ENCODE measurements around the gene BBS2. TPM values are rescaled to one million over a fixed set of nuclear protein-coding genes. Genes with fewer than 3 reads are reported as not detected.

Gene BBS2
- total and polyA plus RNA-seq, 9 of the 15 experiments (the other 6 are each of a cell fraction or from before 2014, with no cell fraction given): 4.2 to 22.7 (median 10.2) TPM

DNA sequence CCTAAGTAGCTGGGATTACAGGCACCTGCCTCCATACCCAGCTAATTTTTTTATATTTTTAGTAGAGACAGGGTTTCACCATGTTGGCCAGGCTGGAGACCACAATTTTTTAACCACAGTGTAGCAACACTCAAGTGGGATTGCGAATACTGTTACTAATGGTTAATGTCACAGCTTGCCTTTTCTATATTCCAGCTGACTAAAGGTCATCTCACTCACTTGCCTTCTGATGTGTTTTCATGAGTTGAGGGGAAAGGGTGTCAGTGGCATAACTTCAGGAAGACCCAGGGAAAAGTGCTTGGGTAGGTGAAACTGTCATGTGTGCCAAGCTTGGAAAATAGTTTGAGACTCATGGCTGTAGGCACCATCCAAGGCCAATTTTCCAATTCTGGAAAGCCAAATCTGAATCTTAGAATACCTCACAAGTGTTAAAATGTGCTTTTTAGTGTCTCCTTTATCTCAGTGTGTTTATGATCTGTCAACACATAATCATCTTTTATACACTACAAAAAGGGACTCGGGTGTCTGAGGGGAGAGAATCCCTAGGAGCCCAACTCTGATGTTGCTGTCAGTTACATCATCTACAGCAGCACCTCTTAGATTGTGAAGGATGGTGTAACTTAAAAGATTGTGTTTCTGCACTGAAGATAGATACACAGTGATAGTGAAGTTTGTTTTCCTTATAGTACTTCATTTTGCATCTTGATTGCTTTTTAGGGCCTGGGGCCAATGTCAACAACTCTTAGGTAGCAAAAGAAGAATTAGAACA lies 41.4 kb downstream of the BBS2 start (continued):
- TF ChIP-seq NR2C2 (CRISPR knock-in tag; IDR thresholded peaks at IDR 0.05): no peak
- peak; percentile 63; the same call in 1 of the 2 replicates for TF ChIP-seq NR2C2 (tag; IDR thresholded peaks at IDR 0.05)
- TF ChIP-seq, protein P1, sequence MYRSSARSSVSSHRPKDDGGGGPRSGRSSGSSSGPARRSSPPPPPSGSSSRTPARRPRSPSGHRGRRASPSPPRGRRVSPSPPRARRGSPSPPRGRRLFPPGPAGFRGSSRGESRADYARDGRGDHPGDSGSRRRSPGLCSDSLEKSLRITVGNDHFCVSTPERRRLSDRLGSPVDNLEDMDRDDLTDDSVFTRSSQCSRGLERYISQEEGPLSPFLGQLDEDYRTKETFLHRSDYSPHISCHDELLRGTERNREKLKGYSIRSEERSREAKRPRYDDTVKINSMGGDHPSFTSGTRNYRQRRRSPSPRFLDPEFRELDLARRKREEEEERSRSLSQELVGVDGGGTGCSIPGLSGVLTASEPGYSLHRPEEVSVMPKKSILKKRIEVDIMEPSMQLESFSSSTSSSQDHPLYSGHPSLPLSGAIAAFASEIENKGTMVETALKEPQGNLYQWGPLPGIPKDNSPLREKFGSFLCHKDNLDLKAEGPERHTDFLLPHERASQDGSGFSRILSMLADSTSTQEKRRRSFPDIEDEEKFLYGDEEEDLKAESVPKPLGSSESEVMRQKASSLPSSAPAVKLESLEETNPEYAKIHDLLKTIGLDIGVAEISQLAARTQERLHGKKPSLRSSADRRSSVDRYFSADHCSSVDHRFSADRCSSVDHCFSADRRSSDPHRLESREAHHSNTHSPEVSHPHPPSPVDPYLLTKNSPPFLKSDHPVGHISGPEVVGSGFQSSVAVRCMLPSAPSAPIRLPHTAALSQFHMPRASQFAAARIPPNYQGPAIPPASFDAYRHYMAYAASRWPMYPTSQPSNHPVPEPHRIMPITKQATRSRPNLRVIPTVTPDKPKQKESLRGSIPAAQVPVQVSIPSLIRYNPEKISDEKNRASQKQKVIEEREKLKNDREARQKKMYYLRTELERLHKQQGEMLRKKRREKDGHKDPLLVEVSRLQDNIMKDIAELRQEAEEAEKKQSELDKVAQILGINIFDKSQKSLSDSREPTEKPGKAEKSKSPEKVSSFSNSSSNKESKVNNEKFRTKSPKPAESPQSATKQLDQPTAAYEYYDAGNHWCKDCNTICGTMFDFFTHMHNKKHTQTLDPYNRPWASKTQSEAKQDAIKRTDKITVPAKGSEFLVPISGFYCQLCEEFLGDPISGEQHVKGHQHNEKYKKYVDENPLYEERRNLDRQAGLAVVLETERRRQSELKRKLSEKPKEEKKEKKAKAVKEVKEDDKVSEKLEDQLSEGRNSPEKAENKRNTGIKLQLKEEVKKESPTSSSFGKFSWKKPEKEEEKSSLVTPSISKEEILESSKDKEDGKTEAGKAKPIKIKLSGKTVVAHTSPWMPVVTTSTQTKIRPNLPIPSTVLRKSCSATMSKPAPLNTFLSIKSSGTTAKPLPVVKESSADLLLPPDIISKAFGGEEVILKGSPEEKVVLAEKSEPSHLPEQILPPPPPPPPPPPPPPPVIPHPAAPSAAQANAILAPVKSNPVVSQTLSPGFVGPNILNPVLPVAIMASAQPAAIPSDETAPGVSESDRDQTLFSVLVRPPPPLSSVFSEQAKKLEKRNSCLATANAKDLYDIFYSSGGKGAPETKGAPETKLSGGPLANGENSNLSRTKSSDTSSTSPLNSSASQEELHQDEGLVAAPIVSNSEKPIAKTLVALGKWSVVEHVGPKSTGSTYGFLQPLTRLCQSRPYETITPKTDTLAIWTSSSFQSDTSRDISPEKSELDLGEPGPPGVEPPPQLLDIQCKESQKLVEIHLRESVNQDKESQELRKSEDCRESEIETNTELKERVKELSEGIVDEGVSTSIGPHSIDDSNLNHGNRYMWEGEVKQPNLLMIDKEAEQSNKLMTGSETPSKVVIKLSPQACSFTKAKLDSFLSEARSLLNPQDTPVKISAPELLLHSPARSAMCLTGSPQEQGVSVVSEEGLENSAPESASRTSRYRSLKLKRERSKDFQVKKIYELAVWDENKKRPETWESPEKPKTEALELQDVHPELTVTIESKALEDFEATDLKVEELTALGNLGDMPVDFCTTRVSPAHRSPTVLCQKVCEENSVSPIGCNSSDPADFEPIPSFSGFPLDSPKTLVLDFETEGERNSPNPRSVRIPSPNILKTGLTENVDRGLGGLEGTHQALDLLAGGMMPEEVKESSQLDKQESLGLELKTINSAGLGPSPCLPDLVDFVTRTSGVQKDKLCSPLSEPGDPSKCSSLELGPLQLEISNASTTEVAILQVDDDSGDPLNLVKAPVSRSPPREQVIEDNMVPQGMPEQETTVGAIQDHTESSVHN (IDR thresholded peaks at IDR 0.05; ENCODE audit: borderline replicate concordance in 1 of 2, low read depth in 1 of 2): 0 out of 4 replicates have a peak, but pooled peaks of 1 of the 2 experiments have one; percentile 18
- no peak for TF ChIP-seq BHLHE40 (IDR thresholded peaks at IDR 0.05; ENCODE audit: low read length)
- no peak for TF ChIP-seq HMG20A (CRISPR knock-in tag; conservative IDR thresholded peaks at IDR 0.05)
- TF ChIP-seq, protein P2, sequence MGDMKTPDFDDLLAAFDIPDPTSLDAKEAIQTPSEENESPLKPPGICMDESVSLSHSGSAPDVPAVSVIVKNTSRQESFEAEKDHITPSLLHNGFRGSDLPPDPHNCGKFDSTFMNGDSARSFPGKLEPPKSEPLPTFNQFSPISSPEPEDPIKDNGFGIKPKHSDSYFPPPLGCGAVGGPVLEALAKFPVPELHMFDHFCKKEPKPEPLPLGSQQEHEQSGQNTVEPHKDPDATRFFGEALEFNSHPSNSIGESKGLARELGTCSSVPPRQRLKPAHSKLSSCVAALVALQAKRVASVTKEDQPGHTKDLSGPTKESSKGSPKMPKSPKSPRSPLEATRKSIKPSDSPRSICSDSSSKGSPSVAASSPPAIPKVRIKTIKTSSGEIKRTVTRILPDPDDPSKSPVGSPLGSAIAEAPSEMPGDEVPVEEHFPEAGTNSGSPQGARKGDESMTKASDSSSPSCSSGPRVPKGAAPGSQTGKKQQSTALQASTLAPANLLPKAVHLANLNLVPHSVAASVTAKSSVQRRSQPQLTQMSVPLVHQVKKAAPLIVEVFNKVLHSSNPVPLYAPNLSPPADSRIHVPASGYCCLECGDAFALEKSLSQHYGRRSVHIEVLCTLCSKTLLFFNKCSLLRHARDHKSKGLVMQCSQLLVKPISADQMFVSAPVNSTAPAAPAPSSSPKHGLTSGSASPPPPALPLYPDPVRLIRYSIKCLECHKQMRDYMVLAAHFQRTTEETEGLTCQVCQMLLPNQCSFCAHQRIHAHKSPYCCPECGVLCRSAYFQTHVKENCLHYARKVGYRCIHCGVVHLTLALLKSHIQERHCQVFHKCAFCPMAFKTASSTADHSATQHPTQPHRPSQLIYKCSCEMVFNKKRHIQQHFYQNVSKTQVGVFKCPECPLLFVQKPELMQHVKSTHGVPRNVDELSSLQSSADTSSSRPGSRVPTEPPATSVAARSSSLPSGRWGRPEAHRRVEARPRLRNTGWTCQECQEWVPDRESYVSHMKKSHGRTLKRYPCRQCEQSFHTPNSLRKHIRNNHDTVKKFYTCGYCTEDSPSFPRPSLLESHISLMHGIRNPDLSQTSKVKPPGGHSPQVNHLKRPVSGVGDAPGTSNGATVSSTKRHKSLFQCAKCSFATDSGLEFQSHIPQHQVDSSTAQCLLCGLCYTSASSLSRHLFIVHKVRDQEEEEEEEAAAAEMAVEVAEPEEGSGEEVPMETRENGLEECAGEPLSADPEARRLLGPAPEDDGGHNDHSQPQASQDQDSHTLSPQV (IDR thresholded peaks at IDR 0.05): peak; percentile 56; the same call in 1 of the 2 replicates
- TF ChIP-seq, protein P3, sequence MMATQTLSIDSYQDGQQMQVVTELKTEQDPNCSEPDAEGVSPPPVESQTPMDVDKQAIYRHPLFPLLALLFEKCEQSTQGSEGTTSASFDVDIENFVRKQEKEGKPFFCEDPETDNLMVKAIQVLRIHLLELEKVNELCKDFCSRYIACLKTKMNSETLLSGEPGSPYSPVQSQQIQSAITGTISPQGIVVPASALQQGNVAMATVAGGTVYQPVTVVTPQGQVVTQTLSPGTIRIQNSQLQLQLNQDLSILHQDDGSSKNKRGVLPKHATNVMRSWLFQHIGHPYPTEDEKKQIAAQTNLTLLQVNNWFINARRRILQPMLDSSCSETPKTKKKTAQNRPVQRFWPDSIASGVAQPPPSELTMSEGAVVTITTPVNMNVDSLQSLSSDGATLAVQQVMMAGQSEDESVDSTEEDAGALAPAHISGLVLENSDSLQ (IDR thresholded peaks at IDR 0.05): peak; percentile 27; the same call in 1 of the 2 replicates
- TF ChIP-seq, protein P4, sequence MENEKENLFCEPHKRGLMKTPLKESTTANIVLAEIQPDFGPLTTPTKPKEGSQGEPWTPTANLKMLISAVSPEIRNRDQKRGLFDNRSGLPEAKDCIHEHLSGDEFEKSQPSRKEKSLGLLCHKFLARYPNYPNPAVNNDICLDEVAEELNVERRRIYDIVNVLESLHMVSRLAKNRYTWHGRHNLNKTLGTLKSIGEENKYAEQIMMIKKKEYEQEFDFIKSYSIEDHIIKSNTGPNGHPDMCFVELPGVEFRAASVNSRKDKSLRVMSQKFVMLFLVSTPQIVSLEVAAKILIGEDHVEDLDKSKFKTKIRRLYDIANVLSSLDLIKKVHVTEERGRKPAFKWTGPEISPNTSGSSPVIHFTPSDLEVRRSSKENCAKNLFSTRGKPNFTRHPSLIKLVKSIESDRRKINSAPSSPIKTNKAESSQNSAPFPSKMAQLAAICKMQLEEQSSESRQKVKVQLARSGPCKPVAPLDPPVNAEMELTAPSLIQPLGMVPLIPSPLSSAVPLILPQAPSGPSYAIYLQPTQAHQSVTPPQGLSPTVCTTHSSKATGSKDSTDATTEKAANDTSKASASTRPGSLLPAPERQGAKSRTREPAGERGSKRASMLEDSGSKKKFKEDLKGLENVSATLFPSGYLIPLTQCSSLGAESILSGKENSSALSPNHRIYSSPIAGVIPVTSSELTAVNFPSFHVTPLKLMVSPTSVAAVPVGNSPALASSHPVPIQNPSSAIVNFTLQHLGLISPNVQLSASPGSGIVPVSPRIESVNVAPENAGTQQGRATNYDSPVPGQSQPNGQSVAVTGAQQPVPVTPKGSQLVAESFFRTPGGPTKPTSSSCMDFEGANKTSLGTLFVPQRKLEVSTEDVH (IDR thresholded peaks at IDR 0.05; ENCODE audit: low read depth, partially characterized antibody): no peak
- peak; percentile 32; the same call in 1 of the 2 replicates for TF ChIP-seq TAL1 (IDR thresholded peaks at IDR 0.05)
- TF ChIP-seq TRIM24 (IDR thresholded peaks at IDR 0.05): peak; percentile 46 to 77; a peak in 2 of 4 replicates

All from K562 (cell line).